Glutamatergic neuron (in vitro differentiated cells): ENCODE results near the gene RBFOX2. TPM values are rescaled to one million over a fixed set of nuclear protein-coding genes. Genes with fewer than 3 reads are reported as not detected.

Experiments used
- DNase-seq: peaks from one replicate; pipeline ENCODE4 v3.0.0; 2022
- H3K27ac Mint-ChIP-seq: one replicate; pipeline ENCODE4 v1.8.0; 2020; ENCODE audit warnings: mild to moderate bottlenecking, mixed read lengths, inconsistent platforms; ENCODE audit not compliant: unreplicated experiment
- H3K27me3 Mint-ChIP-seq: one replicate; pipeline ENCODE4 v1.8.0; 2020; ENCODE audit warnings: mild to moderate bottlenecking, moderate library complexity, mixed read lengths, inconsistent platforms; ENCODE audit not compliant: unreplicated experiment
- H3K36me3 Mint-ChIP-seq: one replicate; pipeline ENCODE4 v1.8.0; 2020; ENCODE audit warnings: mild to moderate bottlenecking, mixed read lengths, inconsistent platforms; ENCODE audit not compliant: unreplicated experiment
- H3K4me1 Mint-ChIP-seq: one replicate; pipeline ENCODE4 v1.8.0; 2020; ENCODE audit warnings: mild to moderate bottlenecking, low read depth, mixed read lengths, inconsistent platforms; ENCODE audit not compliant: unreplicated experiment
- H3K4me3 Mint-ChIP-seq: one replicate; pipeline ENCODE4 v1.8.0; 2020; ENCODE audit warnings: mild to moderate bottlenecking, mixed read lengths, inconsistent platforms; ENCODE audit not compliant: unreplicated experiment
- H3K9me3 Mint-ChIP-seq: one replicate; pipeline ENCODE4 v1.8.0; 2020; ENCODE audit warnings: mild to moderate bottlenecking, moderate library complexity, mixed read lengths, inconsistent platforms; ENCODE audit not compliant: unreplicated experiment
- total RNA-seq: library from RNA; stranded (reverse); fragmentation: NEBNext Ultra II Directional; extraction: Animal tissue kit (Norgen Biotek cat#: 25700); gene quantifications from one replicate; pipeline ENCODE4 v1.2.1, GENCODE V29; 2021; ENCODE audit not compliant: unreplicated experiment
- TF ChIP-seq, protein P1 (sequence below): fragments of 200-600 bp; sonication (generic); IDR thresholded peaks from one replicate; pipeline ENCODE4 v1.5.0; 2021; ENCODE audit not compliant: partially characterized antibody, unreplicated experiment

RBFOX2 gene
- total RNA-seq, 1 donor from 2014 or later = 380 TPM

DNA sequence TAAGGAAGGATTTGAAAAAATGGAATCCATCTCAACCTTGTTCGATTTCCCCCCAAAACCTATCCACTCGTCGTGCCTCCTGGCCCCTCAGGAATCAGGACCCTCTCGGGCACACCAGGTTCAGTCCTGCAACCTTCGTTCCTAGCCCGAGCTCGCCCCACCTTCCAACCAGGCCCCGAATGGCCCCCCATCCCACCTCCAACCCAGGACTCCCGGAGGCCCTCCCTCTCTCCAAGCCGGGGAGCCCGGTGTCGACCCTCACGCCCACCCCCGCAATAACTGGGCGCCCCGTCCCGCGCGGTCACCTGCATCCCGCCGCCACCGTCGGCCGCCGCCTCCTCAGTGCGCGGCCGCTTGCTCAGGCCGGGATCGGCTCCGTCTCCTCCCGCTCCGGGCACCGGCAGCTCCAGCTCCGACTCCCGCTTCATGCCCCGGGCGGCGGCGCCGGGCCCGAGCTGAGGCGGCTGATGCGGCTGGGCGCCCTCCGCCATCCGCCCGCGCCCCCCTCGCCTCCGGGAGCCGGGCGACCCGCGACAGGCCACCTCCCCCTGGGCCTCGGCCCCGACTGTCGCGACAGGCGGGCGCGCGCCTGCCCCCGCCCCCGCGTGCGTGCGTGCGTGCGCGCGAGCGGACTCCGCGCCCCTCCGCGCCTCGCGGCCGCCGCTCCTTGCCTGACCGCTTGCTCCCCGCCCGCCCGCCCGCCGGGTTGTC, 534 bp downstream of the RBFOX2 start:
- DNase-seq = peak; percentile 75
- Mint-ChIP-seq H3K4me3 (peak overlapping the region; percentile 95), H3K36me3 (no peaks in the 10 kb centered on the region), H3K27me3 (peaks cover 2% of the 10 kb centered on the region), H3K9me3 (peaks cover 8% of the 10 kb centered on the region), H3K27ac (peak overlapping the region; percentile 85), H3K4me1 (peaks cover 12% of the 10 kb centered on the region)
- TF ChIP-seq, protein P1, sequence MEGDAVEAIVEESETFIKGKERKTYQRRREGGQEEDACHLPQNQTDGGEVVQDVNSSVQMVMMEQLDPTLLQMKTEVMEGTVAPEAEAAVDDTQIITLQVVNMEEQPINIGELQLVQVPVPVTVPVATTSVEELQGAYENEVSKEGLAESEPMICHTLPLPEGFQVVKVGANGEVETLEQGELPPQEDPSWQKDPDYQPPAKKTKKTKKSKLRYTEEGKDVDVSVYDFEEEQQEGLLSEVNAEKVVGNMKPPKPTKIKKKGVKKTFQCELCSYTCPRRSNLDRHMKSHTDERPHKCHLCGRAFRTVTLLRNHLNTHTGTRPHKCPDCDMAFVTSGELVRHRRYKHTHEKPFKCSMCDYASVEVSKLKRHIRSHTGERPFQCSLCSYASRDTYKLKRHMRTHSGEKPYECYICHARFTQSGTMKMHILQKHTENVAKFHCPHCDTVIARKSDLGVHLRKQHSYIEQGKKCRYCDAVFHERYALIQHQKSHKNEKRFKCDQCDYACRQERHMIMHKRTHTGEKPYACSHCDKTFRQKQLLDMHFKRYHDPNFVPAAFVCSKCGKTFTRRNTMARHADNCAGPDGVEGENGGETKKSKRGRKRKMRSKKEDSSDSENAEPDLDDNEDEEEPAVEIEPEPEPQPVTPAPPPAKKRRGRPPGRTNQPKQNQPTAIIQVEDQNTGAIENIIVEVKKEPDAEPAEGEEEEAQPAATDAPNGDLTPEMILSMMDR = no peak

GRCh38 chr22:36027579-36027934, 1.1 kb downstream of the RBFOX2 start:
- Mint-ChIP-seq H3K4me3 (peak overlapping the region; percentile 95), H3K27ac (peak overlapping the region; percentile 85), H3K9me3 (peaks cover 8% of the 10 kb centered on the region), H3K36me3 (no peaks in the 10 kb centered on the region), H3K27me3 (peaks cover 2% of the 10 kb centered on the region), H3K4me1 (peaks cover 15% of the 10 kb centered on the region)
- no peak for DNase-seq
- TF ChIP-seq, protein P1 = no peak

DNA sequence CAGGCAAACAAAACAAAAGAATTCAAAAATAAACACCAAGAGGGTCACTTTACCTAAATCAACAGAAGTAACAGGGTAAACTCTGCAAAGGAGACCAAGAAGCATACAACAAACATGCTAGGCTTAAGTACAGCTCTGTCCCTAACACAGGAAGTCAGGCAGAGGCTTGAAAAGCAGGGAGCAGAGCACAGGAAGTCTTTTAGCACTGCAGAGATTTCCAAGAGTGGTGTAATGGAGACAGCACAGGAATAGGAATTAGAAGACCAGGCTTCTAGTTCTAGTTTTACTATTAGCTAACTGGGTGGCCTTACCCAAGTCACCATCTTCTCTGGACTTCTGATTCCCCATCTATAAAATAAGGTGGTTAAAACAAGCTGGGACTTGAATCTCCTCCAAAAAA, 1.9 kb downstream of the RBFOX2 start:
- Mint-ChIP-seq H3K27ac (peak overlapping the region; percentile 19), H3K9me3 (peaks cover 8% of the 10 kb centered on the region), H3K27me3 (peaks cover 2% of the 10 kb centered on the region), H3K4me3 (peak overlapping the region; percentile 95), H3K36me3 (no peaks in the 10 kb centered on the region), H3K4me1 (peaks cover 24% of the 10 kb centered on the region)
- DNase-seq = no peak
- TF ChIP-seq, protein P1 = no peak

DNA sequence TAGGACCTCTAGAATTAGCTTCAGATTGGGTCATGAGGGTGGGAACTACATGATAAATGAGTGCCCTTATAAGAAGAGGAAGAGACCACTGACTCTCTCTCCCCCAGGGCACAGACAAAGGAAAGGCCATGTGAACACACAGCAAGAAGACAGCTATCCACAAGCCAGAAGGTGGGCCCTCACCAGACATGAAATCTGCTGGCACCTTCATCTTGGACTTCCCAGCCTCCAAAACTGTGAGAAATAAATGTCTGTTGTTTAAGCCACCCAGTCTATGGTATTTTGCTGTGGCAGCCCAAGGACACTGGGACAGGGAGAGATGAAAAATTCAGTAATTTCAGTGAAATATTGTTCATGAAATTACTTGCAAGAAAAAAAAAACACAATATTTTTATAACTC, 5.9 kb downstream of the RBFOX2 start:
- no peaks in the 10 kb centered on the region for H3K27me3 Mint-ChIP-seq
- H3K4me1 Mint-ChIP-seq = peaks cover 43% of the 10 kb centered on the region
- peak overlapping the region; percentile 63 for H3K27ac Mint-ChIP-seq
- H3K4me3 Mint-ChIP-seq = no peak overlapping the region
- TF ChIP-seq, protein P1 = no peak
- DNase-seq = no peak
- no peaks in the 10 kb centered on the region for H3K36me3 Mint-ChIP-seq
- H3K9me3 Mint-ChIP-seq = peaks cover 7% of the 10 kb centered on the region

GRCh38 chr22:36022162-36022561, 6.5 kb downstream of the RBFOX2 start:
- no peaks in the 10 kb centered on the region for H3K36me3 Mint-ChIP-seq
- TF ChIP-seq, protein P1 = no peak
- peaks cover 47% of the 10 kb centered on the region for H3K4me1 Mint-ChIP-seq
- no peaks in the 10 kb centered on the region for H3K27me3 Mint-ChIP-seq
- peak overlapping the region; percentile 11 for H3K4me3 Mint-ChIP-seq
- DNase-seq = no peak
- H3K9me3 Mint-ChIP-seq = peaks cover 3% of the 10 kb centered on the region
- H3K27ac Mint-ChIP-seq = peak overlapping the region; percentile 84
